ENCODE results near the gene NPEPPS.

The NPEPPS gene

GRCh38 chr17:47628014-47628566, 97.2 kb downstream of the NPEPPS start:
- no peak for DNase-seq (ENCODE audit: low read depth in 4 of 4, low spot score in 1 of 4)

GRCh38 chr17:47629826-47630225, 98.9 kb downstream of the NPEPPS start:
- DNase-seq (ENCODE audit: low read depth in 4 of 4, low spot score in 1 of 4) = no peak

GRCh38 chr17:47630614-47631013, 99.7 kb downstream of the NPEPPS start:
- DNase-seq (ENCODE audit: low read depth in 4 of 4, low spot score in 1 of 4) = no peak

- no peak for DNase-seq (ENCODE audit: low read depth in 4 of 4, low spot score in 1 of 4)
Measured at GRCh38 chr17:47632991-47633390, 102.1 kb downstream of the NPEPPS start.

GRCh38 chr17:47633996-47634395, 103.1 kb downstream of the NPEPPS start:
- DNase-seq (ENCODE audit: low read depth in 4 of 4, low spot score in 1 of 4) = no peak

GRCh38 chr17:47634870-47635269, 104.0 kb downstream of the NPEPPS start:
- no peak for DNase-seq (ENCODE audit: low read depth in 4 of 4, low spot score in 1 of 4)

GRCh38 chr17:47635734-47636133, 104.8 kb downstream of the NPEPPS start:
- DNase-seq (ENCODE audit: low read depth in 4 of 4, low spot score in 1 of 4) = no peak

GRCh38 chr17:47636273-47637030, 105.5 kb downstream of the NPEPPS start:
- DNase-seq (ENCODE audit: low read depth in 4 of 4, low spot score in 1 of 4) = no peak

- no peak for DNase-seq (ENCODE audit: low read depth in 4 of 4, low spot score in 1 of 4)
Measured at GRCh38 chr17:47638903-47639302, 108.0 kb downstream of the NPEPPS start.

GRCh38 chr17:47640076-47640475, 109.2 kb downstream of the NPEPPS start:
- no peak for DNase-seq (ENCODE audit: low read depth in 4 of 4, low spot score in 1 of 4)

GRCh38 chr17:47641202-47641601, 110.3 kb downstream of the NPEPPS start:
- no peak for DNase-seq (ENCODE audit: low read depth in 4 of 4, low spot score in 1 of 4)

GRCh38 chr17:47643116-47643515, 112.2 kb downstream of the NPEPPS start:
- DNase-seq (ENCODE audit: low read depth in 4 of 4, low spot score in 1 of 4) = no peak

- DNase-seq (ENCODE audit: low read depth in 4 of 4, low spot score in 1 of 4) = no peak
Measured at GRCh38 chr17:47644324-47644723, 113.4 kb downstream of the NPEPPS start.

- DNase-seq (ENCODE audit: low read depth in 4 of 4, low spot score in 1 of 4) = peak; percentile 87 to 97 (median 94)
Measured at GRCh38 chr17:47649153-47649971, 118.5 kb downstream of the NPEPPS start, which contains the start of gene KPNB1. TSS of gene KPNB1 (plus strand) at chr17:47649919. CDS start at chr17:47650245, 326 bp downstream.

- peak in 1 of 4 experiments; percentile 18 for DNase-seq (ENCODE audit: low read depth in 4 of 4, low spot score in 1 of 4)
Measured at GRCh38 chr17:47649972-47650524, 119.1 kb downstream of the NPEPPS start.

GRCh38 chr17:47650525-47651522, 119.9 kb downstream of the NPEPPS start:
- peak; percentile 85 to 93 (median 88) for DNase-seq (ENCODE audit: low read depth in 4 of 4, low spot score in 1 of 4)

- no peak for DNase-seq (ENCODE audit: low read depth in 4 of 4, low spot score in 1 of 4)
Measured at GRCh38 chr17:47651704-47652103, 120.8 kb downstream of the NPEPPS start.

GRCh38 chr17:47652570-47652969, 121.7 kb downstream of the NPEPPS start:
- DNase-seq (ENCODE audit: low read depth in 4 of 4, low spot score in 1 of 4) = no peak

GRCh38 chr17:47653442-47653841, 122.5 kb downstream of the NPEPPS start:
- DNase-seq (ENCODE audit: low read depth in 4 of 4, low spot score in 1 of 4) = no peak

- no peak for DNase-seq (ENCODE audit: low read depth in 4 of 4, low spot score in 1 of 4)
Measured at GRCh38 chr17:47654991-47655390, 124.1 kb downstream of the NPEPPS start.

Measured in stimulated activated CD4-positive, alpha-beta T cell treated with anti-CD3 and anti-CD28 coated beads, Interleukin-1b, Interleukin-23, amount 100 ng/mL, for 24 hours (primary cell).